ENCODE results near the gene ZNF154.

The ZNF154 gene

DNA sequence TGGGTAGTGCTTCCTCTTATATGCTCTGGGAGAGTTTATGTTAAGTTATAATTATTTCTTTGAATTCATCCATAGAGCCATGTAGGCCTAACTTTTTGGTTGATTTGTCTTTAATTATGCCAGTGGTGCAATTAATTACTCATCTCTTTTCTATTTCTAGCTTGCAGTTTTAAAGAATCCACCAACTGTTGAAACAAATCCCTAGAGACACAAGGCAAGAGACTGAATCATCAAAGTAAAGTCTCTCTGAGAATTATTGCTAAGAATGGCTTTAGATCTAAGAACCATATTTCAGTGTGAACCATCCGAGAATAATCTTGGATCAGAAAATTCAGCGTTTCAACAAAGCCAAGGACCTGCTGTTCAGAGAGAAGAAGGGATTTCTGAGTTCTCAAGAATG, 33.1 kb downstream of the ZNF154 start:
- DNase-seq (ENCODE audit: low spot score) = no peak

DNA sequence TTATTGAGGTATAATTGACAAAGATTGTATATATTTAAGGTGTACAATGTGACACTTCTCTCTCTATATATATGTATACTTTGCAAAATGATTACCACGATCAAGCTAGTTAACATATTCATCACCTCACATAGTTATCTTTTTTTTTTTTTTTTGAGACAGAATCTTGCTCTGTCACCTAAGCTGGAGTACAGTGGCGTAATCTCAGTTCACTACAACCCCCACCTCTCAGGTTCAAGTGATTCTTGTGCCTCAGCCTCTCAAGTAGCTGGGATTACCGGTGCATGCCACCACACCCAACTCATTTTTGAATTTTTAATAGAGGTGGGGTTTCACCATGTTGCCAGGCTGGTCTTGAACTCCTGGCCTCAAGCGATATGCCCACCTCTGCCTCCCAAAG, 36.5 kb downstream of the ZNF154 start:
- no peak for DNase-seq (ENCODE audit: low spot score)

DNA sequence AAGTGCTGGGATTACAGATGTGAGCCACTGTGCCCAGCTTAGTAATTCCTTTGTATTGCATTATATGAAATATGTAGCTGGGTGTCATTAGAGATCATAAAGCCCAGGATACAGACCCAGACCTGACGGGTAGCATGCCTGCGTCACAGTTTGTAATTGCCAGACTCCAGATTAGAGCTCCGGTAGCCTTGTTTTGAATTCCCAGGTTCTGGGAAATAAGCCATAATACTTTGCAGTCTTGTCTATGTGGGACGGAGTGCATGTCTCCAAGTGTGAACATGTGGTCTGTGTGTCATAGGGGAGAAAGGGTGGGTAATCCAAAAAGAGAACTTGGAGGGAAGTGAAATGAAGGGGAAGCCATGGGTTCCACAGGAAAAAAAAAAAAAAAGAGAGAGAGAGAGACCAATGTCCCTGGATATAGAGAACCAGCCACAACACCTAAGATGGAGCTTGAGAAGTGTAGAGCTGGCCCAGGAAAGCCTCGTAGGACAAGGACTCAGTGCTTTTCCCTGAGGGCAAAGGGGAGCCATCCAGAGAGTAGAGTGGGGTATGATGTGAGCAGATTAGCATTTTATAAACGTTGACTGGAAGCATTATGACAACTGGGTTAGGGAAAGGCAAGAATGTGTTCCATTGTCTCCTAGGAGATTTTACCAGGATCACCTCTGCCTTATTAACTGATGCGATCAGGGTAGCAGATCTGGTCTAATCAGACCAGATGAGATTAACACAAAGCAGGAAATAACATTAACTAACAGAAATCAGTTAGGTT, 37.7 kb downstream of the ZNF154 start:
- no peak for DNase-seq (ENCODE audit: low spot score)

GRCh38 chr19:57668635-57669034, 40.4 kb downstream of the ZNF154 start, which contains the start of gene ZSCAN4:
Gene ZSCAN4, plus strand, starts transcription at chr19:57668935. Its CDS starts 7,211 bp downstream, at chr19:57676146.
- no peak for DNase-seq (ENCODE audit: low spot score)

DNA sequence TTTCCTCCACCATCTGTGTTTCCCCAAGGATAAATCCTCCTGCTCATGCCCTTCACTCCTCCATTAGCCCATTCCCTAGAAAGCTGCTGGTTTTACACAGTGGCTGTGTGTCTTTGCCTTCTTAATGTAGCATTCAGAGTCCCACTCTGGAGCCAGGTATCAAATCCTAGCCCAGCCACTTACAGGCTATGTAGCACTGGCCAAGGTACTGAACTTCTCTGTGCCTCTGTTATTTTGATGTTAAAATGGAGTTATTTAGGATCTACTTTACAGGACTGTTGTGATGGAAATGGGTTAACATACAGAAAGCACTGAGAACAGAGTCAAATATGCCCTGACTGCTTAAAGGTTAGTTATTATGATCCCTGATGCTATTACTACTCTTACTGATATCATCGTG, 41.8 kb downstream of the ZNF154 start:
- DNase-seq (ENCODE audit: low spot score) = no peak

DNA sequence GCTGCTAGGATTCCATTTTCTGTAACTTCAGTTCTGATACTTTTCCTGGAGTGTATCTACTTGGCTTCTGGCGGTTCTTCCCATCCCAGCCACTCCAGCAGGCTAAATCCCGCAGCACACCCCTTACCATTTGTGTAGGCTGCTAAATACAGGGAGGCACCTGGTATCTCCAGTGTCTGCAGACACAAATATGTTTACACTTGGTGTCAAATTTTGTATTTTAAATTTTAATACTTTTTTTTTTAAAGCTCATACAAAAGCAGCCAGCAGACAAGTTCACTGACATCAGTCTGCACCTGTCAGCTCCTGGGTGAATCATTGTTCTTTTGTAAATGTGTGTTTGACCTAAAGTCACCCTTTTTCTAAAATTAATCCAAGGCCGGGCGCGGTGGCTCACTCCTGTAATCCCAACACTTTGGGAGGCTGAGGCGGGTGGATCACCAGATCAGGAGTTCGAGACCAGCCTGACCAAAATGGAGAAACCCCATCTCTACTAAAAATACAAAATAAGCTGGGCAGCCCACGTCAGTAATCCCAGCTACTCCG, 43.7 kb downstream of the ZNF154 start:
- no peak for DNase-seq (ENCODE audit: low spot score)

- DNase-seq (ENCODE audit: low spot score) = peak; percentile 3
Measured at GRCh38 chr19:57664269-57665127, 44.5 kb downstream of the ZNF154 start.

GRCh38 chr19:57656346-57656745, 52.7 kb downstream of the ZNF154 start:
- no peak for DNase-seq (ENCODE audit: low spot score)

- no peak for DNase-seq (ENCODE audit: low spot score)
Measured at GRCh38 chr19:57655443-57655842, 53.6 kb downstream of the ZNF154 start.

DNA sequence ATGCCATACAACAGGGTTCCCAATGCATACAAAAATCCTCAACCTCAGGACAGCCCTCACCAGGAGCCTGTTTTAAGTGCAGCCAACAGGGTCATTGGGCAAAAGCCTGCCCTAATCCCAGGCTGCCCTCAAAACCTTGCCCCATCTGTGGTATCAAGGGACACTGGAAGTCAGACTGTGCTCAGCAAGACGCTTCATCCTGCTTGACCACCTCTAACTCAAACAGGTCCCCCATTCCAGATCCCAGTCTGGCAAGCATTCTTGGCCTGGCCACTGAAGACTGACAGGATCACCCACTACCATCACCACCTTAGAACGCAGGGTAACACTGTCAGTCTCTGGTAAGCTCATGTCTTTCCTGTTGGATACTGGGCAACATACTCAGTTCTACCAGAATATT, 55.3 kb downstream of the ZNF154 start:
- DNase-seq (ENCODE audit: low spot score) = no peak

- no peak for DNase-seq (ENCODE audit: low spot score)
Measured at GRCh38 chr19:57651654-57651996, 57.4 kb downstream of the ZNF154 start.

GRCh38 chr19:57648331-57649003, 60.5 kb downstream of the ZNF154 start:
- no peak for DNase-seq (ENCODE audit: low spot score)
